Kidney (tissue), 14 donors: ENCODE results near the gene DSCAM. TPM values are rescaled to one million over a fixed set of nuclear protein-coding genes. Genes with fewer than 3 reads are reported as not detected.

Source experiments
- DNase-seq, 5 donors: peaks; one replicate each; pipeline ENCODE4 v3.0.0-alpha.2; 2013 to 2020
- FAIRE-seq: peaks from 2 replicates; lab custom pipeline; 2012; peaks lifted over from hg19 to GRCh38; lab: Jason Lieb, UNC
- H3K27ac ChIP-seq, 2 donors: one replicate each; pipeline ENCODE4 v1.7.0; 2013; ENCODE audit warnings: low read depth in 2 of 2, low read length in 2 of 2, inconsistent platforms in 1 of 2
- H3K27me3 ChIP-seq: one replicate; pipeline ENCODE4 v1.7.1; 2013; ENCODE audit warnings: low read length, inconsistent platforms; ENCODE audit not compliant: control insufficient read depth, insufficient read depth
- H3K36me3 ChIP-seq, 3 donors: one replicate each; pipeline versions ENCODE4 v1.7.0 to v1.7.1; 2013; ENCODE audit warnings: low read length in 3 of 3, control low read depth in 1 of 3, inconsistent platforms in 1 of 3; ENCODE audit not compliant: insufficient read depth in 3 of 3, control insufficient read depth in 2 of 3
- H3K4me1 ChIP-seq, 3 donors: one replicate each; pipeline versions ENCODE4 v1.7.0 to v1.7.1; 2013; ENCODE audit warnings: low read length in 3 of 3, inconsistent platforms in 1 of 3, low read depth in 1 of 3; ENCODE audit not compliant: control insufficient read depth in 2 of 3, insufficient read depth in 2 of 3
- H3K4me3 ChIP-seq, 3 donors: one replicate each; pipeline versions ENCODE4 v1.7.0 to v1.8.1; 2013; ENCODE audit warnings: low read length in 3 of 3, control low read depth in 1 of 3, inconsistent platforms in 1 of 3
- H3K9ac ChIP-seq, 3 donors: one replicate each; pipeline versions ENCODE4 v1.7.0 to v1.7.1; 2013; ENCODE audit warnings: low read length in 3 of 3, control low read depth in 1 of 3, inconsistent platforms in 1 of 3
- H3K9me3 ChIP-seq, 3 donors: one replicate each; pipeline versions ENCODE4 v1.7.0 to v1.7.1; 2013; ENCODE audit warnings: low read length in 3 of 3, control low read depth in 1 of 3, inconsistent platforms in 1 of 3; ENCODE audit not compliant: control insufficient read depth in 2 of 3, insufficient read depth in 1 of 3
- CTCF ChIP-seq: IDR thresholded peaks from 3 replicates; pipeline ENCODE4 v1.5.1; 2012; ENCODE audit warnings: mild to moderate bottlenecking, moderate library complexity, borderline replicate concordance; ENCODE audit not compliant: insufficient read depth; ENCODE audit errors: extremely low read depth
- intact Hi-C: fragments of 100-400 bp; cut with DNase I; formaldehyde crosslinking; loops from one replicate; pipeline ENCODE4 v1.11.1; 2022
- polyA plus RNA-seq: library from polyadenylated mRNA; stranded (reverse); fragments of 350-450 nt; fragmentation: Illumina TruSeq; extraction: RNeasy Lipid Tissue Mini Kit (QIAGEN cat#74804); gene quantifications from one replicate; pipeline ENCODE4 v1.2.3, GENCODE V29; 2014; ENCODE audit warnings: low read depth, low replicate concordance; ENCODE audit not compliant: insufficient read depth
- total RNA-seq: library from RNA; stranded (reverse); fragmentation: NEBNext Ultra II Directional; extraction: Animal tissue kit (Norgen Biotek cat#: 25700); gene quantifications from one replicate; pipeline ENCODE4 v1.2.1, GENCODE V29; 2021
- donor health status: control.
- donor health status: control.
- donor health status: control.
- donor health status: control.
- donor health status: control.
- donor health status: DM: yes; HTN: yes; CAD: no.
- donor health status: Normal renal cell carcinoma (clear cell type).

DSCAM gene
- total and polyA plus RNA-seq, 2 donors from 2014 or later, result not detected

- Histone ChIP-seq H3K9me3 (no peaks in the 10 kb centered on the region), H3K27me3 (no peaks in the 10 kb centered on the region), H3K4me3 (no peak overlapping the region), H3K9ac (no peak overlapping the region), H3K4me1 (no peaks in the 10 kb centered on the region), H3K36me3 (no peaks in the 10 kb centered on the region), H3K27ac (no peak overlapping the region)
- no peak for TF ChIP-seq CTCF
- no peak for DNase-seq
- no peak for FAIRE-seq
- intact Hi-C loops, result no loop called here
These were observed 501.1 kb downstream of the DSCAM start for GRCh38 chr21:40345711-40346321.

- Histone ChIP-seq H3K4me3 (no peak overlapping the region), H3K27ac (no peak overlapping the region), H3K27me3 (no peaks in the 10 kb centered on the region), H3K9ac (no peak overlapping the region), H3K9me3 (no peaks in the 10 kb centered on the region), H3K36me3 (no peaks in the 10 kb centered on the region), H3K4me1 (no peaks in the 10 kb centered on the region)
- intact Hi-C loops, result no loop called here
- DNase-seq (no peak), FAIRE-seq (no peak)
- no peak for TF ChIP-seq CTCF
These were observed 506.6 kb downstream of the DSCAM start for GRCh38 chr21:40340357-40340756.

- no peak for FAIRE-seq
- no peak overlapping the region for H3K27ac ChIP-seq
These were observed 507.9 kb downstream of the DSCAM start for GRCh38 chr21:40339050-40339449.

More at GRCh38 chr21:40339050-40339449, 507.9 kb downstream of the DSCAM start:
- H3K27me3 ChIP-seq, result no peaks in the 10 kb centered on the region
- TF ChIP-seq CTCF, result no peak
- no peak for DNase-seq
- H3K36me3 ChIP-seq, result no peaks in the 10 kb centered on the region
- H3K4me3 ChIP-seq, result no peak overlapping the region
- H3K9me3 ChIP-seq, result no peaks in the 10 kb centered on the region
- H3K4me1 ChIP-seq, result no peaks in the 10 kb centered on the region
- H3K9ac ChIP-seq, result no peak overlapping the region
- intact Hi-C loops, result no loop called here
